ENCODE data around the gene PPP3CB.

- no peak for TF ChIP-seq POLR2A (IDR thresholded peaks at IDR 0.05; ENCODE audit: low read length)
- TF ChIP-seq GATA1 (IDR thresholded peaks at IDR 0.05; ENCODE audit: low read depth, low read length), result no peak
Measured at GRCh38 chr10:73407495-73407894, 88.3 kb downstream of the PPP3CB start.
